Activated CD4-positive, alpha-beta T cell treated with anti-CD3 and anti-CD28 coated beads for 36 hours (primary cell): ENCODE data around the gene TRPM6. TPM values are rescaled to one million over a fixed set of nuclear protein-coding genes. Genes with fewer than 3 reads are reported as not detected.

Source experiments
- ATAC-seq: fragments of 200-7000 bp; cut with Tn5 transposase; one replicate; pipeline ENCODE4 v1.10.0; 2021; ENCODE audit warnings: mild to moderate bottlenecking, moderate library complexity
- CTCF ChIA-PET: fragments of 350-600 bp; sonication (Branson Sonifier 250); formaldehyde crosslinking; loops from one replicate; lab custom pipeline; 2021; ENCODE audit warnings: antibody characterized with exemption; lab: Charles Lee
- POLR2A ChIA-PET: fragments of 350-600 bp; sonication (Branson Sonifier 250); formaldehyde crosslinking; loops from one replicate; lab custom pipeline; 2021; ENCODE audit warnings: antibody characterized with exemption, inconsistent platforms; lab: Charles Lee
- DNase-seq: peaks from one replicate; pipeline ENCODE4 v3.0.0-alpha.2; 2020
- H3K27ac Mint-ChIP-seq: one replicate; pipeline ENCODE4 v1.8.0; 2021; ENCODE audit warnings: mixed read lengths
- H3K27me3 Mint-ChIP-seq: one replicate; pipeline ENCODE4 v1.8.0; 2021; ENCODE audit warnings: mixed read lengths
- H3K36me3 Mint-ChIP-seq: one replicate; pipeline ENCODE4 v1.8.0; 2021; ENCODE audit warnings: low read depth, mixed read lengths
- H3K4me1 Mint-ChIP-seq: one replicate; pipeline ENCODE4 v1.8.0; 2021; ENCODE audit warnings: mixed read lengths
- H3K4me3 Mint-ChIP-seq: one replicate; pipeline ENCODE4 v1.8.0; 2021; ENCODE audit warnings: mild to moderate bottlenecking, moderate library complexity, mixed read lengths
- H3K9me3 Mint-ChIP-seq: one replicate; pipeline ENCODE4 v1.8.0; 2021; ENCODE audit warnings: low read depth, mixed read lengths
- intact Hi-C, 2 experiments: fragments of 100-400 bp; cut with DNase I in 1 of 2; cut with micrococcal nuclease in 1 of 2; formaldehyde crosslinking; loops; one replicate each; pipeline versions ENCODE4 v1.14.2 to v1.15.1; 2022 to 2024; cut with DNase I, micrococcal nuclease
- total RNA-seq, 2 experiments: library from RNA; stranded (reverse); gene quantifications; one replicate each; pipeline ENCODE4 v1.2.3, GENCODE V29; 2021

TRPM6 gene
- total RNA-seq, 2 experiments from 2014 or later, result 0.07 TPM

- ChIA-PET CTCF (interaction anchor here (0.6 to 10.1 kb wide), 7 partner anchors 12 to 299 kb away, joined by 3 to 160 read pairs (median 3); no protein-coding TSS in a partner anchor), POLR2A (no interaction called here)
Observed at GRCh38 chr9:74771262-74771585, 116.5 kb downstream of the TRPM6 start.

DNA sequence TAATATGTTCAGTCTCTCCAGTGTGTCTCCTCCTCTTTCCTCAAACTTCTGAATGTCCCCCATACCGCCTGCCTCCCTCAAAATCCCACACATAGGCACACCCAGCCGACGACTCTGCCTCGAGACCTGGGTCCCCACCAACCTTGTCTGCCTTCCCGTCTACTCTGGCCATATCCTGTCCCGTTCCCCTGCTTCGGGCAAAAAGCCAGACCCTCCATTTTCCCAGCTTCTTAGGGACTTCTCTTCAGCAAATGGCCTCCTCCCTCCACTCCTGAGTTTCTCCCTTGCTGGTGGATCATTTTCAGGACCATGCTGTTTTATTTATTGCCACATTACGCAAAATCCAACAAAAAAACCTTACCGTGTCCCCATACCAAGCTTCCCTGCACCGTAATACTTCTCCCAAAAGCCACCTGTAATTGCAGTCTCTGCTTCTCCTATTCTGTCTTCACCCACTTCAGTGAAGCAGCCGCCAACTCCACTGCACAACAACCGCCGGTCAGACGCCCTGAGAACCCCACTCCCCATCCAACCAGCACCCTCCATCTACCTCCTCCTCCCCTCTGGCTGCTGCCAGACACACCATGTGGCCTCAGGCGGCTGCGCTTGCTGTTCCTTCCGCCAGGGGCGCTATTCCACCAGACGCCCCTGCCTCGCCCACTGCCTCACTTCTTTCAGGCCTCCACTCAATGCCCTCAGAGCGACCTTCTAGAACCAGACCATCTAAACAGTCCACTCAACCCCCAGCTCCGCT, 117.0 kb downstream of the TRPM6 start:
- CTCF ChIA-PET, result interaction anchor here (0.6 to 10.1 kb wide), 9 partner anchors 12 to 370 kb away, joined by 3 to 160 read pairs (median 3); no protein-coding TSS in a partner anchor

More at GRCh38 chr9:74771262-74771585, 116.5 kb downstream of the TRPM6 start:
- Mint-ChIP-seq H3K27me3 (peaks cover 24% of the 10 kb centered on the region), H3K4me3 (no peak overlapping the region), H3K27ac (no peak overlapping the region), H3K36me3 (no peaks in the 10 kb centered on the region), H3K9me3 (no peaks in the 10 kb centered on the region), H3K4me1 (peaks cover 20% of the 10 kb centered on the region)
- intact Hi-C loops, result loop anchor here in 1 of 2 experiments (1.0 to 5.0 kb wide), 5 partner anchors 257 to 1554 kb away; partner anchors contain the start of gene CARNMT1
- DNase-seq, result peak; percentile 38
- ATAC-seq, result no peak

GRCh38 chr9:74765481-74765971, 122.2 kb downstream of the TRPM6 start:
- intact Hi-C loops, result no loop called here
- no peak overlapping the region for H3K4me3 Mint-ChIP-seq
- no peak for ATAC-seq

More for the DNA sequence above, 117.0 kb downstream of the TRPM6 start:
- peaks cover 26% of the 10 kb centered on the region for H3K27me3 Mint-ChIP-seq
- DNase-seq, result peak; percentile 69
- ATAC-seq, result peak; percentile 57
- H3K27ac Mint-ChIP-seq, result peak overlapping the region; percentile 42
- H3K36me3 Mint-ChIP-seq, result no peaks in the 10 kb centered on the region
- peaks cover 20% of the 10 kb centered on the region for H3K4me1 Mint-ChIP-seq
- no peak overlapping the region for H3K4me3 Mint-ChIP-seq
- H3K9me3 Mint-ChIP-seq, result no peaks in the 10 kb centered on the region
- POLR2A ChIA-PET, result no interaction called here
- intact Hi-C loops, result loop anchor here in 1 of 2 experiments (1.0 to 5.0 kb wide), 5 partner anchors 258 to 1553 kb away; partner anchors contain the start of gene CARNMT1

DNA sequence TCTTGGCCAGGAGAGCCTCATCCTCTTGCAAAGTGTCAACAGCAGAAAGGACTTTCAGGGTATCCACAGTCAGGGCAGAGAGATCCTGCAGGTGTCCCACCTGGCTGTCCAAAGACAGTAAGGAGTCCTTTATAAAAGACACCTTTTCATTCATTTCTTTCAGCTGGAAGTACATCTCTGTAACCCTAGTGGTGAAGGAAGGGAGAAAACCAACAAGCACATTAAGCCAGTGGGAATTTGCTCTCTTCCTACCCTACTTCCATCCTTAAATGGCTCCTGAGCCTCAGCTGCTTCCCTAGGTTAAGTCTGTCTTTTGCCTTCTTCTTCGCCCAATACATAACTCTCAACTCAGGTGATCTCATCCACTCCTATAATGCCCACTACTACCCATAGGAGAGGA, 124.8 kb downstream of the TRPM6 start:
- H3K36me3 Mint-ChIP-seq, result no peaks in the 10 kb centered on the region
- H3K27ac Mint-ChIP-seq, result no peak overlapping the region
- no peaks in the 10 kb centered on the region for H3K9me3 Mint-ChIP-seq
- CTCF ChIA-PET, result no interaction called here
- H3K27me3 Mint-ChIP-seq, result peaks cover 10% of the 10 kb centered on the region
- POLR2A ChIA-PET, result no interaction called here
- no peak overlapping the region for H3K4me3 Mint-ChIP-seq
- intact Hi-C loops, result no loop called here
- DNase-seq (no peak), ATAC-seq (no peak)
- no peaks in the 10 kb centered on the region for H3K4me1 Mint-ChIP-seq

More at GRCh38 chr9:74765481-74765971, 122.2 kb downstream of the TRPM6 start:
- no peaks in the 10 kb centered on the region for H3K9me3 Mint-ChIP-seq
- POLR2A ChIA-PET, result no interaction called here
- H3K27ac Mint-ChIP-seq, result no peak overlapping the region
- H3K36me3 Mint-ChIP-seq, result no peaks in the 10 kb centered on the region
- CTCF ChIA-PET, result no interaction called here
- peaks cover 2% of the 10 kb centered on the region for H3K4me1 Mint-ChIP-seq
- peaks cover 25% of the 10 kb centered on the region for H3K27me3 Mint-ChIP-seq
- DNase-seq, result no peak

DNA sequence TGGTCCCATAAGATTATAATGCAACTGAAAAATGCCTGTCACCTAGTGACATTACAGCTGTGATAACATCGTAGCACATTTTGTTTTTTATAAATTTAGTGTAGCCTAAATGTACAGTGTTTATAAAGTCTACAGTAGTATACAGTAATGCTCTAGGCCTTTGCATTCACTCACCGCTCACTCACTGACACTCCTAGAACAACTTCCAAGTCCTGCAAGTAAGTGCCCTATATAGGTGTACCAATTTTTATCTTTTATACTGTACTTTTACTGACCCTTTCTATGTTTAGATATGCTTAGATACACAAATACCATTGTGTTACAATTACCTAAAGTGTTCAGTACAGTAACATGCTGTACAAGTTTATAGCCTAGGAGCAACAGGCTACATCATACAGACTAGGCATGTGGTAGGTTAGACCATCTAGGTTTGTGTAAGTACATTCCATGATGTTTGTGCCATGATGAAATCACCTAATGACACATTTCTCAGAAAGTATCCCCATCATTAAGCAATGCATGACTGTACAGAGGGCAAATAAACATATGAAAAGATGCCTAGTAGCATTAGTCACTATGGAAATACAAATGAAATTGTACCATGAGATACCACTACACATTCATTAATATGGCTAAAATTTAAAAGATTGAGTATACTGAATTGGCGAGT, 127.6 kb downstream of the TRPM6 start:
- POLR2A ChIA-PET, result no interaction called here
- CTCF ChIA-PET, result interaction anchor here (1.2 to 2.0 kb wide), 3 partner anchors 12 to 17 kb away, joined by 3 to 7 read pairs (median 4); no protein-coding TSS in a partner anchor
- no peaks in the 10 kb centered on the region for H3K4me1 Mint-ChIP-seq
- no peak overlapping the region for H3K4me3 Mint-ChIP-seq
- ATAC-seq, result peak; percentile 70
- intact Hi-C loops, result no loop called here
- peaks cover 8% of the 10 kb centered on the region for H3K27me3 Mint-ChIP-seq
- H3K36me3 Mint-ChIP-seq, result no peaks in the 10 kb centered on the region
- DNase-seq, result no peak
- no peak overlapping the region for H3K27ac Mint-ChIP-seq
- no peaks in the 10 kb centered on the region for H3K9me3 Mint-ChIP-seq

DNA sequence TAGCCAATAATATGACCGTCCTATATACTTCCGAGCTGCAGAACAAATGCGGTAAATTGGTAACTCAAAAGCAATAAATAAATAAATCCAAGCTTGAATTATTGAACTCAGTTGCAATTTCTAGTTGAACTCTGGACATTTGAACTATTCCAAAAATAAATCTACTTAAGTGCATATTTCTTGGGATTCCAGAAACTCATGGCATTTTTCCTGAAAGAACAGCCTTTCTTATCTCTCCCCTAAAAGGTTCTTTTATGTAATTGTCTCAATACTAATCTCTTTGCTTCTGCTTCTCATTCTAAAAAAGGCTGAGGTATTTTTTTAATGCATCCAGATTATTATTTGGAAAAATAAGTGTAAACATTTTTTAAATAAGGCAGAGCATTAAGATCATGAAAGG, 131.7 kb downstream of the TRPM6 start:
- Mint-ChIP-seq H3K27me3 (peaks cover 2% of the 10 kb centered on the region), H3K9me3 (no peaks in the 10 kb centered on the region), H3K4me1 (no peaks in the 10 kb centered on the region), H3K27ac (no peak overlapping the region), H3K4me3 (no peak overlapping the region), H3K36me3 (no peaks in the 10 kb centered on the region)
- CTCF ChIA-PET, result no interaction called here
- intact Hi-C loops, result no loop called here
- ATAC-seq, result no peak
- no peak for DNase-seq
- POLR2A ChIA-PET, result interaction anchor here (0.6 kb wide), 1 partner anchor 243 kb away, joined by 6 read pairs; no protein-coding TSS in a partner anchor

DNA sequence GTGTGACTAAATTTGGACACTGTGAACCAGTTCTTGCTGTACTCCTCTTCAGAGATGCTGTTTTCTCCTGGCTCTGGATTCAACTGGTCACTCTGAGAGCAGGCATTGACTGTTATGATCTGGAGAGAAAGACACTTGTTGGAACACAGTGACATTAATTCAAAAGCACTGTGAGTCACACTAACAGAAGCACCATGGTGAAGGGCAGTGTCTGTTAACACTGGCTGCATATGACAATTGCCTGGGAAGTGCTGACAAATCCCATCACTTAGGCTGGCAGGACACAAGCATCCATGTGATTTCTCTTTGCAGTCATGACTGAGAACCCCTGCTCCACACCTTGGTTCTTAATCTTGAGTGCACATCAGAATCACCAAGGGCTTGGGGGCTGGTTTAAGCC, 132.4 kb downstream of the TRPM6 start:
- Mint-ChIP-seq H3K4me3 (no peak overlapping the region), H3K36me3 (no peaks in the 10 kb centered on the region), H3K9me3 (no peaks in the 10 kb centered on the region), H3K27ac (no peak overlapping the region), H3K4me1 (no peaks in the 10 kb centered on the region), H3K27me3 (peaks cover 2% of the 10 kb centered on the region)
- ATAC-seq (no peak), DNase-seq (no peak)
- ChIA-PET CTCF (no interaction called here), POLR2A (no interaction called here)
- intact Hi-C loops, result no loop called here

- POLR2A ChIA-PET, result no interaction called here
Observed at GRCh38 chr9:74753650-74754049, 134.1 kb downstream of the TRPM6 start.

GRCh38 chr9:74748966-74749365, 138.8 kb downstream of the TRPM6 start:
- POLR2A ChIA-PET, result no interaction called here
- no peak overlapping the region for H3K27ac Mint-ChIP-seq

More at GRCh38 chr9:74753650-74754049, 134.1 kb downstream of the TRPM6 start:
- H3K36me3 Mint-ChIP-seq, result no peaks in the 10 kb centered on the region
- intact Hi-C loops, result no loop called here
- no peak for ATAC-seq
- H3K27me3 Mint-ChIP-seq, result peaks cover 4% of the 10 kb centered on the region
- no peak for DNase-seq
- no peaks in the 10 kb centered on the region for H3K4me1 Mint-ChIP-seq
- CTCF ChIA-PET, result interaction anchor here (1.0 kb wide), 1 partner anchor 23 kb away, joined by 3 read pairs; no protein-coding TSS in a partner anchor
- H3K4me3 Mint-ChIP-seq, result no peak overlapping the region
- H3K9me3 Mint-ChIP-seq, result no peaks in the 10 kb centered on the region
- no peak overlapping the region for H3K27ac Mint-ChIP-seq

GRCh38 chr9:74742792-74743730, 144.7 kb downstream of the TRPM6 start:
- no peak overlapping the region for H3K27ac Mint-ChIP-seq
- DNase-seq (peak; percentile 32), ATAC-seq (no peak)
- no peak overlapping the region for H3K4me3 Mint-ChIP-seq
- no peaks in the 10 kb centered on the region for H3K9me3 Mint-ChIP-seq
- H3K4me1 Mint-ChIP-seq, result no peaks in the 10 kb centered on the region
- H3K36me3 Mint-ChIP-seq, result no peaks in the 10 kb centered on the region
- intact Hi-C loops, result loop anchor here in 1 of 2 experiments (5.0 kb wide), 2 partner anchors 1061 to 1541 kb away; no protein-coding TSS in a partner anchor
- CTCF ChIA-PET, result interaction anchor here (0.5 to 1.1 kb wide), 8 partner anchors 16 to 1539 kb away, joined by 3 to 4 read pairs (median 3); no protein-coding TSS in a partner anchor
- peaks cover 27% of the 10 kb centered on the region for H3K27me3 Mint-ChIP-seq
- POLR2A ChIA-PET, result no interaction called here

More at GRCh38 chr9:74748966-74749365, 138.8 kb downstream of the TRPM6 start:
- CTCF ChIA-PET, result interaction anchor here (0.6 kb wide), 1 partner anchor 1047 kb away, joined by 3 read pairs; no protein-coding TSS in a partner anchor
- DNase-seq (no peak), ATAC-seq (no peak)
- intact Hi-C loops, result no loop called here
- H3K27me3 Mint-ChIP-seq, result peaks cover 15% of the 10 kb centered on the region
- H3K9me3 Mint-ChIP-seq, result no peaks in the 10 kb centered on the region
- no peaks in the 10 kb centered on the region for H3K4me1 Mint-ChIP-seq
- H3K4me3 Mint-ChIP-seq, result no peak overlapping the region
- H3K36me3 Mint-ChIP-seq, result no peaks in the 10 kb centered on the region
